Endothelial cell of umbilical vein (primary cell): ENCODE data around the gene TOM1. TPM values are rescaled to one million over a fixed set of nuclear protein-coding genes. Genes with fewer than 3 reads are reported as not detected.

Experiments
- BruUV-seq: library from RNA; stranded (reverse); fragments of 400-500 nt; replicated peaks from 2 replicates; lab custom pipeline; 2021; lab: Mats Ljungman, UMichigan
- CTCF ChIA-PET: fragments of 300-600, 350-600 bp; sonication (Branson Sonifier 250); formaldehyde crosslinking; loops from one replicate; lab custom pipeline; 2021; ENCODE audit warnings: antibody characterized with exemption, inconsistent platforms; lab: Charles Lee
- POLR2A ChIA-PET: fragments of 300-600, 350-600 bp; sonication (Branson Sonifier 250); formaldehyde crosslinking; loops from one replicate; lab custom pipeline; 2021; ENCODE audit warnings: antibody characterized with exemption, inconsistent platforms; lab: Charles Lee
- DNase-seq: peaks from one replicate; pipeline ENCODE4 v3.0.0-alpha.2; 2011; ENCODE audit warnings: low read depth, low spot score
- FAIRE-seq: peaks from 2 replicates; lab custom pipeline; 2011; peaks lifted over from hg19 to GRCh38; lab: Jason Lieb, UNC
- H2AFZ ChIP-seq: 2 replicates; pipeline ENCODE4 v1.6.0; 2012; ENCODE audit warnings: low read depth, low read length, control low read depth, inconsistent platforms
- H3K27ac ChIP-seq: 2 replicates; pipeline ENCODE4 v1.5.1; 2011; ENCODE audit warnings: low read depth, mild to moderate bottlenecking, control low read depth, low read length, moderate library complexity; ENCODE audit not compliant: insufficient read depth
- H3K27me3 ChIP-seq, 2 experiments: 2 replicates each; pipeline versions ENCODE4 v1.6.0 to v1.6.1; 2011; ENCODE audit warnings: low read length in 2 of 2, mixed read lengths in 1 of 2; ENCODE audit not compliant: control insufficient read depth in 2 of 2, insufficient read depth in 2 of 2
- H3K36me3 ChIP-seq, 2 experiments: 2 replicates in 1 of 2; 3 replicates in 1 of 2; pipeline ENCODE4 v1.5.1; 2011; ENCODE audit warnings: low read length in 2 of 2, mild to moderate bottlenecking in 1 of 2, moderate library complexity in 1 of 2; ENCODE audit not compliant: control insufficient read depth in 2 of 2, insufficient read depth in 2 of 2; ENCODE audit errors: extremely low read depth in 1 of 2
- H3K4me1 ChIP-seq: 3 replicates; pipeline ENCODE4 v1.5.1; 2011; ENCODE audit warnings: mild to moderate bottlenecking, low read length; ENCODE audit not compliant: control insufficient read depth, insufficient read depth; ENCODE audit errors: extremely low read depth
- H3K4me2 ChIP-seq: 2 replicates; pipeline ENCODE4 v1.6.1; 2011; ENCODE audit warnings: low read length, control low read depth, mixed read lengths; ENCODE audit not compliant: insufficient read depth
- H3K4me3 ChIP-seq, 3 experiments: fragments of 200-600 bp in 1 of 3; sonication (generic), shearing (Covaris generic) in 1 of 3; replicated peaks in 1 of 3; 2 replicates each; pipeline ENCODE4 v1.5.1; 2011 to 2016; ENCODE audit warnings: control low read depth in 3 of 3, low read length in 3 of 3, mild to moderate bottlenecking in 2 of 3, inconsistent platforms in 1 of 3, low read depth in 1 of 3, moderate library complexity in 1 of 3; ENCODE audit not compliant: insufficient read depth in 1 of 3
- H3K79me2 ChIP-seq: 2 replicates; pipeline ENCODE4 v1.6.0; 2012; ENCODE audit warnings: low read length, inconsistent platforms; ENCODE audit not compliant: control insufficient read depth, insufficient read depth
- H3K9ac ChIP-seq: replicated peaks from 2 replicates; pipeline ENCODE3; 2011; ENCODE audit warnings: low read length, control low read depth; ENCODE audit not compliant: insufficient read depth; ENCODE audit errors: extremely low read depth
- H3K9me1 ChIP-seq: replicated peaks from 3 replicates; pipeline ENCODE4 v1.6.0; 2011; ENCODE audit warnings: mild to moderate bottlenecking, low read length; ENCODE audit not compliant: control insufficient read depth, insufficient read depth; ENCODE audit errors: extremely low read depth
- H3K9me3 ChIP-seq: replicated peaks from 2 replicates; pipeline ENCODE4 v1.5.1; 2012; ENCODE audit warnings: low read length, inconsistent platforms; ENCODE audit not compliant: control insufficient read depth, insufficient read depth
- H4K20me1 ChIP-seq: replicated peaks from 2 replicates; pipeline ENCODE3; 2011; ENCODE audit warnings: mild to moderate bottlenecking, low read length; ENCODE audit not compliant: control insufficient read depth, insufficient read depth; ENCODE audit errors: extremely low read depth
- CTCF ChIP-seq, 2 donors: IDR thresholded peaks; 1 replicate in 1 of 2; 2 replicates in 1 of 2; pipeline ENCODE4 v1.5.1; 2011; ENCODE audit warnings: low read length in 2 of 2, mild to moderate bottlenecking in 2 of 2, moderate library complexity in 2 of 2, control low read depth in 1 of 2, inconsistent platforms in 1 of 2, low read depth in 1 of 2; ENCODE audit not compliant: insufficient read depth in 1 of 2; ENCODE audit errors: extremely low read depth in 1 of 2
- EZH2 ChIP-seq: IDR thresholded peaks from 2 replicates; pipeline ENCODE4 v1.6.1; 2012; ENCODE audit warnings: borderline replicate concordance, low read depth, mild to moderate bottlenecking, moderate library complexity, low read length, inconsistent platforms; ENCODE audit not compliant: severe bottlenecking
- FOS ChIP-seq: IDR thresholded peaks from 2 replicates; pipeline ENCODE4 v1.6.1; 2011; ENCODE audit warnings: mild to moderate bottlenecking, low read length, moderate library complexity, borderline replicate concordance; ENCODE audit not compliant: insufficient read depth
- GATA2 ChIP-seq: IDR thresholded peaks from 2 replicates; pipeline ENCODE4 v1.7.0; 2011; ENCODE audit warnings: low read depth, mild to moderate bottlenecking, moderate library complexity, mixed read lengths, low read length; ENCODE audit not compliant: insufficient read length, insufficient read depth
- JUN ChIP-seq: IDR thresholded peaks from 2 replicates; pipeline ENCODE4 v1.6.1; 2011; ENCODE audit warnings: borderline replicate concordance, low read depth; ENCODE audit not compliant: insufficient read length, insufficient read depth
- MAX ChIP-seq: IDR thresholded peaks from 2 replicates; pipeline ENCODE4 v1.6.1; 2011; ENCODE audit not compliant: insufficient read depth, insufficient read length
- MYC ChIP-seq: IDR thresholded peaks from one replicate; pipeline ENCODE4 v1.6.1; 2011; ENCODE audit warnings: mild to moderate bottlenecking, low read depth, low read length
- POLR2A ChIP-seq: IDR thresholded peaks from 2 replicates; pipeline ENCODE4 v1.6.1; 2012; ENCODE audit warnings: low read depth, mild to moderate bottlenecking, control low read depth, low read length
- POLR2AphosphoS5 ChIP-seq: IDR thresholded peaks from 2 replicates; pipeline ENCODE4 v1.6.1; 2012; ENCODE audit warnings: low read depth, mild to moderate bottlenecking, control low read depth, low read length, moderate library complexity; ENCODE audit not compliant: insufficient read depth
- dilution Hi-C: fragments of 300-500 bp; cut with MboI; formaldehyde crosslinking; loops from one replicate; pipeline ENCODE4 v1.15.0; 2019; ENCODE audit warnings: low sequenced_read_pairs; ENCODE audit not compliant: extremely low pct_ligation_motif_present
- intact Hi-C: fragments of 100-400 bp; cut with micrococcal nuclease; formaldehyde crosslinking; loops from one replicate; pipeline ENCODE4 v1.10.0; 2022
- polyA plus RNA-seq, 4 experiments: library from polyadenylated mRNA; depleted of rRNA in 3 of 4; stranded (reverse) in 3 of 4; unstranded in 1 of 4; fragments of >200 nt; gene quantifications; 2 replicates each; pipeline versions ENCODE4 v1.2.1 to v1.2.3, GENCODE V29; 2011 to 2012; ENCODE audit warnings: missing spikeins in 1 of 4
- total RNA-seq: library from RNA; stranded (reverse); gene quantifications from 2 replicates; pipeline ENCODE4 v1.2.3, GENCODE V29; 2021

TOM1 gene
- total and polyA plus RNA-seq, 2 donors (not counting 3 experiments of a cell fraction or from before 2014, with no cell fraction given): 36.4 to 74.4 TPM

- TF ChIP-seq CTCF (IDR thresholded peaks at IDR 0.05; ENCODE audit: extremely low read depth in 1 of 2, insufficient read depth in 1 of 2, low read depth in 1 of 2, low read length in 2 of 2) (no peak), FOS (no peak), EZH2 (no peak), MYC (no peak), POLR2AphosphoS5 (no peak), MAX (no peak), GATA2 (no peak), JUN (no peak), POLR2A (no peak)
- no peak overlapping the region for H3K4me2 ChIP-seq
- no peak overlapping the region for H2AFZ ChIP-seq
- no peaks in the 10 kb centered on the region for H4K20me1 ChIP-seq
- H3K4me1 ChIP-seq: peaks cover 14% of the 10 kb centered on the region
- no peak overlapping the region for H3K4me3 ChIP-seq
- BruUV-seq: no TSS peak
- ChIA-PET CTCF (interaction anchor here (0.9 kb wide), 1 partner anchor 274 kb away, joined by 3 read pairs; no protein-coding TSS in a partner anchor), POLR2A (no interaction called here)
- H3K27me3 ChIP-seq: no peaks in the 10 kb centered on the region
- DNase-seq: no peak
- H3K9me1 ChIP-seq: no peaks in the 10 kb centered on the region
- no peak overlapping the region for H3K27ac ChIP-seq
- no peak overlapping the region for H3K9ac ChIP-seq
- no peaks in the 10 kb centered on the region for H3K9me3 ChIP-seq
- intact Hi-C loops: no loop called here
- H3K79me2 ChIP-seq: no peaks in the 10 kb centered on the region
- H3K36me3 ChIP-seq: peaks cover 0 to 8% of the 10 kb centered on the region in 2 experiments
- FAIRE-seq: no peak
- dilution Hi-C loops: no loop called here
Observed at GRCh38 chr22:35348026-35348590, 48.4 kb downstream of the TOM1 start.
